Globus pallidus (tissue), 1 donor: ENCODE measurements around the gene IQCK.
A peak's percentile ranks its signal among the peaks of the same experiment; 100 is the strongest.

Experiments
- DNase-seq: peaks from one replicate; pipeline ENCODE4 v3.0.0-alpha.2; 2015; ENCODE audit warnings: low spot score

Gene IQCK

DNA sequence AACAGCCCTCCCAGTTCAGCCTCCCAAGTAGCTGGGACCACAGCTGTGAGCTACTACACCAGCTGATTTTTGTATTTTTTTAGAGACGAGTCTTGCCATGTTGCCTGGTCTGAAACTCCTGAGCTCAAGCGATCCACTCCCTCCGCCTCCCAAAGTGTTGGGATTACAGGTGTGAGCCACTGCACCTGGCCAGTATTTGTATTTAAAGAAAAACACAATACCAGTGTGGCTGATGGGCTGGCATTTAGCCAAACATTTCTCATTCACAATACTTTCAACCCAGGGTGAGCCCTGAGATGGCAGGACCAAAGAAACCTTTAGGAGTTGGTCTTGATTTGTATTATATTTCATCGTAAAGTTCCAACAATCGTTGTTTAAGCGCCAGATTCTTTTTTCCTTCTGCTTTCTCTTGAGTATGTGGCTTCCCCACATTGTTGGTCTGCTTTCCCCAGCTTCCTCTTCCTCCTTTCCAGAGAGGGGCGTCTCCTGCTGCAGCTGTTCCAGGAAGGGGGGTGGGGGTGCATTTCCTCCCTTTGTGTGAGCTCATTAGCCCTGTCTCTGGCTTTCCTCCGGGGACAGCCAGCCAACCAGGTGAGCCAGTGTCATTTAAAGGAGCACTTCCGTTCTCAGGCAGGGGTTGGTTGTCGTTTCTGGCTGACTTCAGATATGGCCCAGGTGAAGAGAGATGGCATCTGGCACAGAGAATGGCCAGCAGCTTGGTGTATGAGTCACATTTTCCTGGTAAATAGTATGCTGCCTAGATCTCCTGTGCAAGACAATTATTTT, 86.7 kb downstream of the IQCK start:
- no peak for DNase-seq

DNA sequence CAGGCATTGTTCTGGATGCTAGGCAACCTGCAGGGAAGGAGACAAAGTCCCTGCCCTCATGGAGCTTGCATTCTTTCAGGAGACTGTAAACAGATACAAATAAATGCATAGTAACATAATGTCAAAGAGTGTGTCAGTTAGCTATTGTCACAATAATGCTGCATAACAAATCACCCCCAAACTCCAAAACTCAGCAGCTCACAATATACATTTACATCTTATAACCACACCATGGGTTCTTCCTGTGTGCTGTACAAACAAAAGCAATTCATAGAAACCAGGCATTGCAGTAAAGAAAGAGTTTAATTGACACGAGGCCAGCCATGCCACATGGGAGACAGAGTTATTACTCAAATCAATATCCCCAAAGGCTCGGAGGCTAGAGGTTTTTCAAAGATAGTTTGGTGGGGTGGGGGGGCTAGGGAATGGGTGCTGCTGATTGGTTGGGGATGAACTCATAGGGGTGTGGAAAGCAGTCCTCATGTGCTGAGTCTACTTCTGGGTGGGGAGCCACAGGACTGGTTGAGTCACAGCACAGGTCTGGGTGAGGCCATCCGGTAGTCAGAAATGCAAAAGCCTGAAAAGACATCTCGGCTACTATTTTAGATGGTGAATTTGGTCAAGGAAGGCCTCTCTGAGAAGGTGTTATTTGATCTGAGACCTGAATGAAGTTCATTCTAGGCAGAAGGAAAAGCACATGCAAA, 87.5 kb downstream of the IQCK start:
- DNase-seq: no peak

DNA sequence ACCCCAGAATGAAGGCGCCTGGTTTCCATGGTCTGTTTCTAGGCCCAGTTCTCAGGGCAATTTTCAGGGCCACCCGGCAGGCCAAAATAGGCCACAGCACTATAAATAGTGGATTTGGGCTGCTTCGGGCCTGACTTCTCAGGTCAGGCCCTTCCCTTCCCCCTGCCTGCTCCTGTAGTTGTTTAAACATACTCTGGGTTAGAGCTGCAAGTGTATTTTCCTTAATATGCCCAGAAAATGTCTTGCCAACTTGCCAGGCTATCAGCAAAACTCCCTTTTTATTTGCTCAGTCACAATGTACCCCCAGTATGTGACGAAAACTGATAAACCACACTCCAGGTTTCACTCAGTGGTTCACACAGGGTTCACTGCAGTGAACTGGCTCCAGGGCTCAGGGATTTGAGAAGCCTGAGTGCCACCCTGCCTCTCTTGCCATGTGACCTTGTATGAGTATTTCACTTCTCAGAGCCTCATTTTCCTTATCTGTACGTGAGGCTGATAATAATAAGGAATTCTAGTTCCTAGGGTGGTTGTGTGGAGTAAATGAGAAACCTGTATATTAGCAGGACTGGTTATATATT, 90.1 kb downstream of the IQCK start:
- peak; percentile 38 for DNase-seq

- DNase-seq: no peak
Measured at GRCh38 chr16:19809121-19809635, 91.1 kb downstream of the IQCK start.

DNA sequence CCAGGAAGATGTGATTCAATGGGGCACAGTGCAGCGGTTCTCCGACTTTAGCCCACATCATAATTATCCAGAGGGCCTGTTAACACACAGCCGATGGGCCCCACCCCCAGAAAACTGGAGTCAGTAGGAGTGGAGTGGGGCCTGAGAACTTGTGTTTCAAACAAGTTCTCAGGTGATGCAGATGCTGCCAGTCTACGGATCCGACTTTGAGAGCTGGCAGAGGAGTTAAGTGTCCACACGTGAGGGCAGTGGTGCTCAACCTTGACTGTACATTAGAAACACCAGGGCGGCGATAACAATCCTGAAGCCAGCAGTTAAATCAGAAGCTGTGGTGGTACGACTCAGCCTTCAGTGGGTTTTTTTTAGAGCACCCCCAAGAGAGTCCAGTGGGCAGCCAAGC, 91.6 kb downstream of the IQCK start:
- DNase-seq: no peak

GRCh38 chr16:19810817-19811731, 93.0 kb downstream of the IQCK start:
- DNase-seq: no peak

DNA sequence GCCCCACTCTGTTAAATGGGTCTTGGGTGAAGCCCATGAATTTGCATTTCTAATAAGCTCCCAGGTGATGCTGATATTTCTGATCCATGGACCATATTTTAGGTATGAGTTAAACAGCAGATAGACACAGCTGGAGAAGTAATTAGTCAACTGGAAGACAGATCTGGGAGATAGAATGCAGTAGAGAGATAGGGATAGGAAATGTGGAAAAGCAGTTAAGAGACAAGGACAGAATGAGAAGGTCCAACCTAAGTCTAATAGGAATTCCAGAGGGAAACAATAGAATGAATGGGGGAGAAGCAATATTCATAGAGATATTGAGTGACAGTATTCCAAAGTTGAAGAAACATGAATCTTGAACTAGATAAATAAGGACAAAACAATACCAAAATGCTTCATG, 94.9 kb downstream of the IQCK start:
- no peak for DNase-seq

DNA sequence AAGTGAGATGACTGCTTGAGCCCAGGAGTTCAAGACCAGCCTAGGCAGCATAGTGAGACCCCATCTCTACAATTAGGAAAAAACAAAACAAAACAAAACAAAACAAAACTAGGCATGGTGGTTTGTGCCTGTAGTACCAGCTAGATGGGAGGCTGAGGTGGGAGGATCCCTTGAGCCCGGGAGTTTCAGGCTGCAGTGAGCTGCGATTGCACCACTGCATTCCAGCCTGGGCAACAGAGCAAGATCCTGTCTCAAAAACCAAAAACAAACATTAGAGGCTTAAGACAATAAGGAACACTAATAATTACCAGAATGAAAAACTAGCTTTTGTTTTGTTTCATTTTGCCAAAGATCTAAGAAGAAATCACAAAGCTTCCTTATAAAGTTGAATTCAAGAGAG, 97.3 kb downstream of the IQCK start:
- no peak for DNase-seq

DNA sequence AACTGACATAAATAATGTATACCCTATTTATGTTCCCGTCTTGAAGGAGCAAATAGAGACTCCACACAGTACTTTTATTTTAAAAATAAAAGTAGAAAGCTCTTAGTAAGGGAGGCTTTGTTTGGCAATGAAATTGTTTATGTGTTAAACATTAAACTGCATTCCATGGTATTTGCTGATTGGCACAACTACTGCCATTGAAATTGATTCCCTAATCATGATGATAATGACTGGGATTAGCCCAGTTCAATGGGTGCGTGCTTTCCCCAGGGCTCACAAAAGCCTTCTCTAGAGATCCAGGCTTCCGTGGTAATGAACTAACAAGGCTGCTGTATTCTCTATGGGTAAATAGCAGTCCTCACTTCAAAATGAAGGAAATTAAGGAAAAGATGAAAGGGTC, 99.1 kb downstream of the IQCK start:
- DNase-seq: no peak

DNA sequence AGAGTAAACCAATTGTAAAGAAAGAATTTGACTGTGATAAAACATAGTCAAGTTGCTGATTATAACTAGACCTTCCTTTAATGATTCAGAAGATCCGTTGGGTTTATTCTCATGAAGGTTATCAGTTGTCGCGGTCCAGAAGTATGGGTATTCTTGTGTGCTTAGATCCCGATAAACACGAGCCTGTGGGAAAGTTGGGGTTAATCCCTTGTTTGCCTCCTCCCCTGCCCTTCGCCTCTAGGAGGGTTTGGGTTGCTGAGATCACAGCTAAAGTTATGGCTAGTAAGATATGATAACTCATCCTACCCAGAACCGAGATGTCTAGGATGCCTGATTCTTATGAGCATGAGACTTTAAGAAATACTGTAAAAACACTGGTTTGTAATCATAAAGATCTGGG, 99.8 kb downstream of the IQCK start:
- DNase-seq: no peak

DNA sequence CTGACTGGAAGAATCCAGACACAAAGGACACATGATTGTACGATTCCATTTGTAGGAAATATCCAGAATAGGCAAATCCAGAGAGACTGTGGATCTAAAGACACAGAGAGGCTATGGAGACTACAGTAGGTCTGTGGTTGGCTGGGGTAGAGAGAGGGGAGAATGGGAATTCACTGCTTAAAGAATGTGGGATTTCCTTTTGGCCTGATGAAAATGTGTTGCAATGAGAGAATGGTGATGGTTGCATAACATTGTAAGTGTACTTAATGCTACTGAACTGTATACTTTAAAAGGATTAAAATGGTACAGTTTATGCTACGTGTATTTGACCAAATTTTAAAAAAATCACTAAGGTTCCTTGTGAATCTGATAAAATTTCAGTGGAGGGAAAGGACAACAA, 104.5 kb downstream of the IQCK start:
- no peak for DNase-seq

- no peak for DNase-seq
Measured at GRCh38 chr16:19823322-19823721, 105.3 kb downstream of the IQCK start.

DNA sequence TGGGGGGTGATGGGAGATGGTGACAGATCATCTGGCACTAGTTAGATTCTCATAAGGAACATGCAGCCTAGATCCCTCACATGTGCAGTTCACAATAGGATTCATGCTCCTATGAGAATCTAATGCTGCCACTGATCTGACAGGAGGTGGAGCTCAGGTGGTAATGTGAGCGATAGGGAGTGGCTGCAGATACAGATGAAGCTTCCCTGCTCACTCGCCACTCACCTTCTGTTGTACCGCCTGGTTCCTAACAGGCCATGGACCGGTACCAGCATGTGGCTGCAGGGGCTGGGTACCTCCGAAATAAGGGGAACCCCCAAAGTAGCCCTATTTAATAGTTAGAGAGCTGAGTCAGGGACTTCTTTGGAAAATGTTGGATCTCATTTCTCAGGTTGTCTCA, 106.1 kb downstream of the IQCK start:
- DNase-seq: no peak

DNA sequence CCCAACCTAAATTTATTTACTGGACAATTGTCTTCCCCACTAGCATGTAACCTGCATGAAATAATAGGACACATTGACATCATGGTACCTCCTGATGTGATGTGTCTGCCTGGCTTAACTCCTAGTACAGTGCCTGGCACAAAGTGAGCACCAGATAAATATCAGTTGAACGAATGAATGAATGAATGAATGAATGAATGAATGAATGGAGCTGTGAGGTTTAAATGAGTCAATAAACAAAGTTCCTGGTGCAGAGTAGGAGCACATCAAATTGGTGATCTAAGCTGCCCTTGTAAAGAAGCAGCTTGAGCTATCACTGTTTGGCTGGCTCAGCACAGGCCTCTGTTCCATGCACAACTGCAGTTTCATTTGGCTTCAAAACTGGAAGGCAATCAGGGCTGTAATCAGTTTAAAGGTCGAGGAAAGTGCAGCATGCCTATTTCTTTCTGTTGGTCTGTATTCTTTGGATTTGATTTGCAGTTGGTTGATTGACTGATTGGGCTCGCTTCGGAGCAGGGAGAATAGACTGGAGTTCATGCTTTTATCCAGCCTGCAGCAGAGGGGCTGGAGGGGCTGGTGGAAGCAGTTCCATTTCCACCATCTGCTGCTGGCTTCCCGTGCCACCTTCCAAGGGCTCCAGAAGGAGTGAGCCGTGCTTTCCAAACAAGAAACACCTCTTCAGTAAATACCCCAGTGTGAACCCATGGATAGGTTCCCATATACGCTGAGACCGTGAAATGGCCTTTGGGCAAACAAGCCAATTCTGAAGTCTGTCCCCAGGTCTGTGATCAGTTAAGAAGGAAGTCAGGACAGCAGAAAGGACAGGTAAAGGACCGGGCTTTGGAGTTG, 112.0 kb downstream of the IQCK start:
- no peak for DNase-seq

DNA sequence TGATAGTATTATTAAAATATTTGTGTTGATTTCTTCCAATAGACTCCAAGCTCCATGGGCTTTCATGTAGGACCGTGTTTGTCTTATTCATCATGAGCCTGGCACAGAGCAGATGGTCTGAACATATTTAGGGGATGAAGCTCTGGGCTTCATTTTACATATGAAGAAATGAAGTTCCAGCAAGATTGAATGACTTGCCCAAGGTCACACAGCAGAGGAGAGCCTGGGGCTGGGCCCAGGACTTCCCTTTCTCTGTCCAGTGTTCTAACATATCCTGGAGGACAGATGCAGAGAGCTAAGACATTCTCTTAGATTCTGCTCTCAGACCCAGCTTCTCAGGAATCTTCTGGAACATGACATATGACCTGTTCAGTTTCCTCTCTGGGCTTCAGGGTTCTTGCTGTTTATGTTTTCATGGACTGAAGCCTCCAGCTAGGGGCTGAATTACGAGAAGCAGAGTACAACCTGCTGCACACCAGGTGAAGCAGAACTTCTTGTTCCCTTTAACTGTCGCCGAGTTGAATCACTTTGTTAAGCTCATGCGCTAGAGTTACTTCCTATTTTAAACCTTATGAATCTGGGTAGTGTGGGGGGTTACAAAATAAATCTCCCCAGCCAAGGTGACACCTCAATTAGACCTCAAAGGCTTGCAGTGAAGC, 113.0 kb downstream of the IQCK start:
- no peak for DNase-seq

DNA sequence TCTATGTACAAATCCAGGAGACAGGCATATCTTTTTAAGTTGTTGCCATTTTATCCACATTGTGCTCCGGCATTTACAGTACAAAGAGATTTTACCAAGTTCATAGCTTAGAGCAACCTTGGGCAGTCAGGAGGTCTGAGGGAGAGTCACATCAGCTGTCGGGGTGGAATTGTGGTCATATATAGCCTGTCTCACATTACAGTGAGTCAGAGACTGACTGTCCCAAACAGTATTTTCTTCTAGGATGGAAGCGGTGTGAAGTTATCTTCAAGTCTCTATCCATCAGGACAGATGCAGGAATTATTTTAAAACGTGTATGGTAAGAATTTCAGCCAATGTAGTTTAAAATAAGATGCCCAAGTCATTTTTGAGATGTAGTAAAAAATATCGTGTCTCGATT, 113.6 kb downstream of the IQCK start:
- DNase-seq: no peak

GRCh38 chr16:19833176-19833575, 115.1 kb downstream of the IQCK start:
- no peak for DNase-seq

DNA sequence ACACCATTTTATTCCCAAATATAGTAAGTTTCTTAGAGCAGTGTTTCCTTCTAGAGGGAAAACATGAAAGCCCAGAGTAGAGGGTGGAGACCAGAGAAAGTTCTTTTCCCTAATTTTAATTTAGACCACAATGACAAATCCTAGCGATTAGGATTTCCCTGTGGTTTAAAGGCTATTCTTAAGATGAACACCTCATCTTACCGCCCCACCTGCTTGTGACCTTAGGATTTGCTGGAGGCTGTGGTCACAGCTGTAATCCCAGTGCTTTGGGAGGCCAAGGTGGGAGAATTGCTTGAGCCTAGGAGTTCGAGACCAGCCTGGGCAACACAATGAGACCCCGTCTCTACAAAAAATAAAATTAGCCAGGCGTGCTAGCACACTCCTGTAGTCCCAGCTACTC, 115.5 kb downstream of the IQCK start:
- no peak for DNase-seq

DNA sequence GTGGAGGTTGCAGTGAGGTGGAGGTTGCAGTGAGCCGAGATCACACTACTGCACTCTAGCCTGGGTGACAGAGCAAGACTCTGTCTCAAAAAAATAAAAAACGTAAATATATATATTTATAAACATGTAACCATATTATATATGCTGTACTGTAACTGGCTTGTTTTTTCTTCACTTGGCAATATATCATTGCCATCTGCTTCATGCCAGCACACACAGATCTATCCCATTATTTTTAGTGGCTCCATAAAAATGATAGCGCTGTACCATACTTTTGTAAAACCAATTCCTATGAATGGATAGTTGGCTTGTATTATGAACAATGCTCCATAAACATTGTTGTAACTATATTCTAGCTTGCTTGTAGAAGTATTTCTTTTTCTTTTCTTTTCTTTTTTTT, 117.1 kb downstream of the IQCK start:
- DNase-seq: no peak

DNA sequence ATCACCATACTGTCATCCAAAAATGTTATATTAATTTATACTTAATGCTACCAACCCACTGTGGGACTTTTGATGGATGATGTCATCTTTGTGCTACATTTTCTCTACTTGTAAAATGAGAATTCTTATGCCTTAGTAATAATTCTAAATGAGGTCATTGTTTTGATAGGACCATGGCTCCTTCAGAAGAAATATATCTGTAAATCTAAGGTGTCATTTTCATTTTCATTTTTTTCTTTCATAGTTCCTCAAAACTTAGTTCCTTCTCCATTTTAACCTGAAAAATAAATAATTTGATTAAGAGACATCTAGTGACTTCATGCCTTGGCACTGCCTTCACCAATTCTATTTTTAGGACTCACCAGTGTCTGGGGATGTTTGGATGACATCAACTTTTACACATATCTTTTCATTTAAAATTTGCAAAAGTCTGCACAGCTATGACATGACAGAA, 117.9 kb downstream of the IQCK start:
- DNase-seq: no peak
